GM18873 (cell line): Measurements from ENCODE around the gene SUPT6H.

Experiments used
- ATAC-seq: cut with Tn5 transposase; IDR thresholded peaks from one replicate; pipeline ENCODE4 v1.9.1; 2021; ENCODE audit warnings: mild to moderate bottlenecking, moderate library complexity, moderate number of reproducible peaks; ENCODE audit not compliant: unreplicated experiment, low FRiP score

Gene SUPT6H

GRCh38 chr17:28747051-28747691 is 85.2 kb downstream of the SUPT6H start:
- ATAC-seq: no peak

DNA sequence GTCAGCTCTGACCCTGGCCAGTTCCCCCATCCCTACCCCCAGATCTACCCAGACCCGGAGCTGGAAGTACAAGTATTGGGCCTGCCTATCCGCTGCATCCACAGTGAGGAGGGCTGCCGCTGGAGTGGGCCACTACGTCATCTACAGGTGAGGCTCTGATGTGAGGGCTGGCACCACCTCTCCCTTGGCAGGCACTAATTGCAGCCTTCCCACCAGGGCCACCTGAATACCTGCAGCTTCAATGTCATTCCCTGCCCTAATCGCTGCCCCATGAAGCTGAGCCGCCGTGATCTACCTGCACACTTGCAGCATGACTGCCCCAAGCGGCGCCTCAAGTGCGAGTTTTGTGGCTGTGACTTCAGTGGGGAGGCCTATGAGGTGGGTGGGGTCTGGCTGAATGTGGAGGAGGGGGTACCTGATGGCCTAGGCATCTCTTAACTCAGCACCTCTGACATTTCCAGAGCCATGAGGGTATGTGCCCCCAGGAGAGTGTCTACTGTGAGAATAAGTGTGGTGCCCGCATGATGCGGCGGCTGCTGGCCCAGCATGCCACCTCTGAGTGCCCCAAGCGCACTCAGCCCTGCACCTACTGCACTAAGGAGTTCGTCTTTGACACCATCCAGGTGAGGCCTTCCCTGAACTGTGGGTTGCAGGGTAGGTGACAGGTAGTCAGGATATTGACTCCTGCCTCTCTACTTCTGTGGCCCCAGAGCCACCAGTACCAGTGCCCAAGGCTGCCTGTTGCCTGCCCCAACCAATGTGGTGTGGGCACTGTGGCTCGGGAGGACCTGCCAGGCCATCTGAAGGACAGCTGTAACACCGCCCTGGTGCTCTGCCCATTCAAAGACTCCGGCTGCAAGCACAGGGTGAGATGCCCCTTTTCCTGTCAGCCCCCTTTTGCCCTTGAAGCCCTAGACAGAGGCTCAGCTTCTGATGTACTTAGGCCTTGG is 86.1 kb downstream of the SUPT6H start:
- ATAC-seq: no peak

- no peak for ATAC-seq
Observed at GRCh38 chr17:28748852-28749515, 87.0 kb downstream of the SUPT6H start.

DNA sequence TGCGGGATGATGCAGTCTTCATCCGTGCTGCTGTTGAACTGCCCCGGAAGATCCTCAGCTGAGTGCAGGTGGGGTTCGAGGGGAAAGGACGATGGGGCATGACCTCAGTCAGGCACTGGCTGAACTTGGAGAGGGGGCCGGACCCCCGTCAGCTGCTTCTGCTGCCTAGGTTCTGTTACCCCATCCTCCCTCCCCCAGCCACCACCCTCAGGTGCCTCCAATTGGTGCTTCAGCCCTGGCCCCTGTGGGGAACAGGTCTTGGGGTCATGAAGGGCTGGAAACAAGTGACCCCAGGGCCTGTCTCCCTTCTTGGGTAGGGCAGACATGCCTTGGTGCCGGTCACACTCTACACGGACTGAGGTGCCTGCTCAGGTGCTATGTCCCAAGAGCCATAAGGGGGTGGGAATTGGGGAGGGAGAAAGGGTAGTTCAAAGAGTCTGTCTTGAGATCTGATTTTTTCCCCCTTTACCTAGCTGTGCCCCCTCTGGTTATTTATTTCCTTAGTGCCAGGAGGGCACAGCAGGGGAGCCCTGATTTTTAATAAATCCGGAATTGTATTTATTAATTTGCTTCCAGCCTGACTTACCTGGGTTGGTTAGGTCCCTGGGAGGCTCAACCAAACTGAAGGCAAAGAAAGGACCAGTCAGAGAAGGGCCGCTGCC is 87.6 kb downstream of the SUPT6H start:
- ATAC-seq: no peak

GRCh38 chr17:28750178-28751047 is 88.4 kb downstream of the SUPT6H start:
- no peak for ATAC-seq

DNA sequence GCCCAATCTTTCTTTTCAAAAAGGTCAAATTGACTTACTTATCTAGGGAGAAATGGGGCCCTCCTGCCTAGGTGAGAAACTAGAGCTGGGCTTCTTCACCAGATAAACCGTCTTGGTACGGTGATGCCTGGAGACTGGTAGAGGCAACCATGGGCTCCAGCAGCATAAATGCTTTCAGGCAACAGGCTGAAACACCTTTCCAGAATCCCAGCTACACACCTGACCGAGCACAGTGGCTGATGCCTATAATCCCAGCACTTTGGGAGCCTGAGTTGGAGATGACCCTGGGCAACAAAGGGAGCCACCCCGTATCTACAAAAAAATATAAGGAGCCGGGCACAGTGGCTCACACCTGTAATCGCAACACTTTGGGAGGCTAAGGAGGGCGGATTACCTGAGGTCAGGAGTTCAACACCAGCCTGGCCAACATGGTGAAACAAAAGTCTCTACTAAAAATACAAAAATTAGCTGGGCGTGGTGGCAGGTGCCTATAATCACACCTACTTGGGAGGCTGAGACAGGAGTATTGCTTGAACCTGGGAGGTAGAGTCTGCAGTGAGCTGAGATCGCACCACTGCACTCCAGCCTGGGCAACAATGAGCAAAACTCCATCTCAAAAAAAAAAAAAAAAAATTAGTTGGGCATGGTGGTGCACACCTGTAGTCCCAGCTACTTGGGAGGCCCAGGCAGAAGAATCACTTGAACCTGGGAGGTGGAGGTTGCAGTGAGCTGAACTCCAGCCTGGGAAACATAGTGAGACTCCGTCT is 89.8 kb downstream of the SUPT6H start:
- ATAC-seq: no peak
